ENCODE results near the gene NUMB.
"Not testable (repeated sequence)": the region's sequence is repeated elsewhere in the genome, so short reads cannot be mapped to it uniquely, and the experiment has no call there.

Gene NUMB

DNA sequence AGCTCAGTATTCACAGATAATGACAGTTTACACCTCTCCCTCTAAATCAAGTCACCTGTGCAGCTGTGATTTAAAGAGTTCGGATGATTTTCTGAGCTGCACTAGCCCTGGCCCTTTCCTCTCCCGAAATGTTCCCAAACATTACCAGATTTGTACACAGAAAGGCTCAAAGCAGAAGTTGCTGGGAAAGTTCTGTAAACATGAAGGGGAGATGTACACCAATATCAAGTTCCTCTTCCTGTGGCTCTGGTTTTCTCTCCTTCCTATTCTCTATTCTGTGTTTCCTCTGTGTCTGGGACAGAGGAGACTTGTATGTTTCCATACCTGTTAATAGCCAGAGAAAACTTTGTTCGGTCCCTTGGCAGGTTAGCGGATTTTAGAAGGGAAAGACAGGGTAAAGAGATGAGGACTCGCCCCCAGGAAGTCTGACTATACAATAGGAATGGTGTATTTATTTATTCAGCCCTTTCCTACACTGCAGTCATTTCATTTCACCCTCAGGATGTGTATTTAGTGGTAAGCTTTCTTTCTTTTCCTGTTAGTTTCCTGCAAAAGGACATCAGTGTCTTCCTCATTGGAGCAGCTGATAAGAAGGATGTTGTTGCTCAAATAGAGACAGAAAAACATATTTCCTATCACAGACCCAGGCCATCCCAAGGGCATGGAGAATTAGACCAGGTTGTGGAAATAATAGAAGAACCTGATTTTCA is 7.6 kb upstream of the NUMB start:
- DNase-seq (ENCODE audit: low read depth) = no peak

DNA sequence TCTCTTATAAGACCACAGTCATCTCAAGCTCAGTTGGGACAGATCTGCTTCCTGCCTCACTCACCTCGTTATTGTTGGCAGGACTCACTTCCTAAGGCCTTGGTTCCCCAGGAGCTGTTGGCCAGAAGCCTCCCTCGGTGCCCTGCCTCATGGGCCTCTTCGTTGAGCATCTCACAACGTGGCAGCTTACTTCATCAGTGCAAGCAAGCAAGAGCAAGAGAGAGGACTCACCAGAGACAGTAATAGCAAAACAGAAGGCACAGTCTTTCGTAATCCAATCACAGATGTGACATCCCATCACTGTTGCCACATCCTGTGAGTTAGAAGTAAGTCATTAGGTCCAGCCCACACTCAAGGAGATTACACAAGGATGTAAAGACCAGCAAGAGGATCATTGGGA is 5.1 kb upstream of the NUMB start:
- no peak for DNase-seq (ENCODE audit: low read depth)

DNA sequence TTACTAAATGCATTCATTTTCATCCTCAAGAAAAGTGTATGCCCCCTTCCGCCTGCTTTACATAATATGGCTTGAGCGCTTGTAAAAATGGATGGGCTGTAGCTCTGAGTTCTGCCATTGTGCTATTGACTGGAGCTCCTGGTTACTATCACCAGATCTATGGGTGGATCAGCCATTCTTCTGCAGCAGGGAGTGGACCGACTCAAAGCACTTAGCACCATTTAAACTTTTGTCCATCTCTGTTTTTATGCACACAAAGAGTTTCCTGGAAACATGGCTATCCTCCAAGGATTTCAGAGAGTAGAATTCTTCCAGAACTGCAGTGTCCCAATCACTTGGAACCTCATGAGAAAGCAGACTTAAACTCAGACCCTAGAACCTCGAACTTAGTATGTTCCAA is 4.5 kb upstream of the NUMB start:
- no peak for DNase-seq (ENCODE audit: low read depth)

DNA sequence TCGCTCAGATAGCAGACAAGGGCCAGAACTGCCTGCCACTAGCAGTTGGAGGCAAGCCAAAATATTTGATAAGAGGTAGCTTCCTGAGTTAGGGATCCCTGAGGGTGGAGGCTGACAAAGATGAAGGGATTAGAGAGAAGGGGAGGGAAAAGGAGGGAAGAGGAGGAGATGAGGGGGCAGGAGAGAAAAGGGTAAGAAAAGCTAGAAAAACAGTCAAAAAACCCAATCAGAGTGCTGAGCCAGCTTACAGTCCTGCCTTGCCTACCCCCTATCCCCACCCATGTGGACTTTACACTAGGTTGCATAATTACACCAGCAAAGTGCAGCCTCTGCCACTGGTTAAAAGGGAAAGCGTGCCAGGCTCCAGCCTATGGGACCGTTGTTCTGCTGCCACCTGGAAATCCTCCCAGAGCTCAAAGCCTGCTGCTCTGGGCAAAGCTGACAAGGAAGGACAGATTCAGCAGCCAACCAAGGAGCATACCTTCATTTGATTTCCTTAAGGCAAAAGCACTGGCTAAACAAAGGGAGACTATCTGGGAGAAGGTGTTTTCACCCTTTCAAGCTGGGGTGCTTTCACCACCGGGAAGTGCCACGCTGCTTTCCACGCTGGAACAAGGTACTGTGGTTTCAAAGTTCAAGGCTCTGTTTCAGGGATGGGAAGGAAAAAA is 3.8 kb upstream of the NUMB start:
- no peak for DNase-seq (ENCODE audit: low read depth)

DNA sequence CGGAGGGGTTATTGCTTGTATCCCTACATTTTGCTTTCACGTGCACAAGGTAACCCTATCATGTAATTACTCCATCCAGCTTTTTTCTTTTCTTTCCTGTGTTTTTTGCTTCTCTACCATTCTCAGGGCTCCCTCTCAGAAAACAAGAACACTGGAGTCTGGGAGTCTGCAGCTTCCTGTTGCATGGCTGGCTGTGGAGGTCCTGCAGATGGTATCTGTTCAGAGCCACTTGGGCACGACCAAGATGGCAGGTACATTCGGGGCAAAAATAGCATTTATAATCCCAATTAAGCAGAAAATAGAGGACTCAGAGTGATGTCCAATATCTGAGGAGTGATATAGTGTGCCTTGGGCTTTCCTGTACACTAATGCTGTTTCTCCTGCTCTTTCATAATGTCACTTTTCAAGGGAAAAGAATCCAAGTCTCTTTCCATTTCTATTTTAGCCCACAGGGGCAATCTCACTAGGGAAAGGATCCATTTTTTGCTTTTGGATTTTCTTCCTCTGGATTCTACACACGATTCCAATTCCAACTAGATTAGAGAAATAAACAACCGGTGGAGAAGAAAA is 3.2 kb upstream of the NUMB start:
- no peak for DNase-seq (ENCODE audit: low read depth)

DNA sequence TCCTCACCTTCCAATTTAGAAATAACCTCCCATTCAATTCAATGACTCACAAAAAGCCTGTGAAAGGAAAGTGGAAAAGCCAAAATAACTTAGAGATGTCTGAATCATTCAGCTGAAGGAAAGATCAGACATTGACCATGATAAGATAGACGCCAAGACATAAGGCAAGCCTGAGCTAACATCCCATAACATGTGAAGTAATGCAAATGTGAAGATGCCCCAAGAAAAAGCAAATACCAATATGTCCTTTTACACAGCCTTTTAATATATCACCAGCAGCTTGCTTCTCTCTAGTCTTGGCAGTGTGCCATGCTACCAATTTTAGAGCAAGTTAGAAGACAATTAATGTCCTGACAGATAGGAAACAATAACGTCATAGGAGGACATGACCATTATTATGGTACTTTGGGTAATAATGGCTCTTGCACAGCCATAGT is 2.4 kb upstream of the NUMB start:
- DNase-seq (ENCODE audit: low read depth) = no peak

DNA sequence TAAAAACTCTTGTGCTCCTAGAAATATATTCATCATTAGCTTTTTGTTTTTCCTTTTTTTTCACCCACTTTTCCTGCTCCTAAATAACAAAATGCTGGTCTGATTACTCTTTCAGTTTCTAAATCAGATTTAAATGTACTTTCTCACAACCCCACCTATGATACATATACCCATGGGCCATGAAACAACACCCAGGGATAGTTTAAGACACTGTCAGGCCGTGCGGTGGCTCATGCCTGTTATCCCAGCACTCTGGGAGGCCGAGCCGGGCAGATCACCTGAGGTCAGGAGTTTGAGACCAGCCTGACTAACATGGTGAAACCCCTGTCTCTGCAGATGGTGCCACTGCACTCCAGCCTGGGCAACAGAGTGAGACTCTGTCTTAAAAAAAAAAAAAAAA is 1.6 kb upstream of the NUMB start:
- DNase-seq (ENCODE audit: low read depth) = no peak

DNA sequence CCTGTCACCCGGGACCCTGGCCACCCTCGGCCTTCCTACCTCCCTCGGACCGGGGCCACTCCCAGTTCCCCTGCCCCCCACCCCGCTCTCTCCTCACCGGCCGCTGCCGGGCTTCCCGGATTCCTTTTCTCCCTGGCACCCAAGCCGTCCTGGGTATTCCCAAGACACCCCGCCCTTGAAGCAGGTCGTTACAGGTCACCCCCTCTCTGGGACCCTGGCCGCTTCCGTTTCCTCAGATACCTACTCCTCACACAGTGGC is 493 bp downstream of the NUMB start:
- no peak for DNase-seq (ENCODE audit: low read depth)

DNA sequence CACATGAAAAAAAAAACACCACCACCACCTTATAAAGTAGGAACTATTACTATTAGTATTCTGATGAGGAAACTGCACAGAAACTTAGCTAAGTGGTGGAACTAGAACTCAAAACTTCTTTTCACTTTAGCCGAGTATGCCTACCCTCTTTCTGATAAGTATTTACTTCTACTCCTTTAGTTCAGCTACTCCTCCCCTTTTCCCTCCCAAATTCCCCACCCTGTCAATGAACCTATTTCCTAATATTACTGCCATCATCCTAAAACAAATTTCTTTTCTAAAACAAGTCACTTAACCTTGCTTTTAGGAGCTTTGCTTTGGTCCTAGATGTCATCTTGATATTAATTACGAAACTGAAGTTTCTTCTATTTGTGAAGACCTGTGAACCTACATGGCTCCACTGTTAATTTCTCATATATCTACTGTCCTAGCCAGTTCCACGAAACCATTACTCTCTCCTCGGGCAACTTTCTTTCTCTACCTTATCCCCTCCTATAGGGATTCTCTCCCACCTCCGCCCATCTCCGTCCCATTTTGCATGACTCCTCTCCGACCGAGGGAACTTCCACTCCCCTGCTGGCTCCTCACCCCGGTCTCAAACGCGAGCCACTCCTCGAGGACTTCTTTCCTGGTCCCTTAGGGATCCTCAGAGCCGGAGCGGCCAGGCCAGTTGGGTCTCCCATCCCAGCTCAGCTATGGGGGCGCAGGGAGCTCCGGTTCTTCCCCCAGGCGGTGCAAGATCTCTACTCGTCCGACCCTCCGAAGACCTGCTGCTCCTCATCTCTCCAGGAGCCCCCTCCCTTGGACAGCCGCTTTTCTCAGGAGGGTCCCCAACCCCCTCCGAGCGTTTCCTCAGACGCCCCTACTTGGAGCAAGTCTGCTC is 1.1 kb downstream of the NUMB start:
- DNase-seq (ENCODE audit: low read depth) = no peak

DNA sequence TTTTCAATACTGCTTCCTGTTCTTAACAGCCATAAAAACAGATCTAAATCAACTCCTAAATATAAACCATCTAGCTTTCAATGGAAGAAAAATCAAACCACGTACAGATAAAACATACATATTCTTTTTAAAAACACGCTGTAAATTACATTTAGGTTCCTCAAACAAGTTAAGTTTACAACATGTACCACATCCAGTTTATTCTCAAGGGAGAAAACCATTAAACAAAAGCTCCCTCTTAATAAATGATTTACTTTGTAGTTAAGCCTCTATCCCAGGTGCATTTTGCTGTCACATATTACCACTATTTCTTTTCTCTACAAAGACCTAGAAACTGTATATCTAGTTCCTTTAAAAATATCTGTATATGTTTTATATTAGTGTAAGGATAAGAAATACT is 3.1 kb downstream of the NUMB start:
- DNase-seq (ENCODE audit: low read depth) = no peak

DNA sequence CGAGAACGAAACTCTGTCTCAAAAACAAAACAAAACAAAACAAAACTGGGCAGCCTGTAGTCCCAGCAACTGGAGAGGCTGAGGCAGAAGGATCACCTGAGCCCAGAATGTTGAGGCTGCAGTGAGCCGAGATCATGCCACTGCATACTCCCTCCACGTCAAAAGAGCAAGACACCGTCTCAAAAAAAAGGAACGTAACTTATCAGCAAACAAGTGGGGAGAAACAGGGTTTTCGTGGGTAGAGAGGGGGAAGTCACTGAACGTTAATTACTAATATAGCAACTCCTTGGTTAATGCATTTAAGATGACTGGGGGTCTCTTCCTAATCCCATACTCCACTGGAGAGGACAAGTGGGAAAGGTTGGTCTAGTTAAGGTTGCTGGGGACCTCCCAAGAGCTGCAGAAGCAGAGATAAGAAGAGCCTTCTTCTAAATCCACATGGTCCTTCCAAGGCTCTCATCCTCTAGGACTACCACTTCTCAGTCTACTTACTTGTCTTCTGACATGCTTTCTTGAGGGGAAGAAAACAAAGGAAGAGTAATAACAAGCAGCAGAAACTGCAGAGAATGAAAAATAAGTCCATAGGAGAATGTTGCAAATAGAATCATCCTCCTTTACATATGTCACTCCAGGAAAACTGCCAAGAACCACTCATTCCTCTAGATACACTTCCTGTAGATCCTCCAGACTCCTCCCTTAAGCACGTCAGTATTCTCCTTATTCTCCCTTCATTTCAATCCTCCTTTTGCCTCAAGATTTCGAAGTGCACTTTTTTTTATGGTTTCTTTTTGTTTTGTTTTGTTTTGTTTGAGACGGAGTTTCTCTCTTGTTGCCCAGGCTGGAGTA is 5.8 kb downstream of the NUMB start:
- no peak for DNase-seq (ENCODE audit: low read depth)

DNA sequence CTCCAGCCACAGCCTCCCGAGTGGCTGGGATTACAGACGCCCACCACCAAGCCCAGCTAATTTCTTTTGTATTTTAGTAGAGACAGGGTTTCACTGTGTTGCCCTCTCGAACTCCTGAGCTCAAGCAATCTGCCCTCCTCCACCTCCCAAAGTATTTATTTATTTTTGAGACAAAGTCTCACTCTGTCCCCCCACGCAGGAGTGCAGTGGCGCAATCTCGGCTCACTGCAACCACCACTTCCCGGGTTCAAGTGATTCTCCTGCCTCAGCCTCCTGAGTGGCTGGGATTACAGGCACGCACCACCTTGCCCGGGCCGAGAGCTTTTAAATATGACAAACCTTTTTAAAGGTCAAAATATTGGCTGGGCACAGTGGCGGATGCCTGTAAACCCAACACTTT is 14.6 kb downstream of the NUMB start:
- no peak for DNase-seq (ENCODE audit: low read depth)

DNA sequence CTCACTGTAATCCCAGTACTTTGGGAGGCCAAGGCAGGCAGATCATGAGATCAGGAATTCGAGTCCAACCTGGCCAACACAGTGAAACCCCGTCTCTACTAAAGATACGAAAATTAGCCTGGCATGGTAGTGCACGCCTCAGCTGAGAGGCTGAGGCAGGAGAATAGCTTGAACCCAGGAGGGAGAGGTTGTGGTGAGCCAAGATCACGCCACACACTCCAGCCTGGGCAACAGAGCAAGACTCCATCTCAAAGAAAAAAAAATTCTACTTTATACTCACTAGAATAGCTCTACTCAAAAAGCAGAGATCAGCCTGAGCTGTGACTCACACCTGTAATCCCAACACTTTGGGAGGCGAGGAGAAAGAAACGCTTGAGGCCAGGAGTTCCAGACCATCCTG is 17.1 kb downstream of the NUMB start:
- DNase-seq (ENCODE audit: low read depth) = no peak

DNA sequence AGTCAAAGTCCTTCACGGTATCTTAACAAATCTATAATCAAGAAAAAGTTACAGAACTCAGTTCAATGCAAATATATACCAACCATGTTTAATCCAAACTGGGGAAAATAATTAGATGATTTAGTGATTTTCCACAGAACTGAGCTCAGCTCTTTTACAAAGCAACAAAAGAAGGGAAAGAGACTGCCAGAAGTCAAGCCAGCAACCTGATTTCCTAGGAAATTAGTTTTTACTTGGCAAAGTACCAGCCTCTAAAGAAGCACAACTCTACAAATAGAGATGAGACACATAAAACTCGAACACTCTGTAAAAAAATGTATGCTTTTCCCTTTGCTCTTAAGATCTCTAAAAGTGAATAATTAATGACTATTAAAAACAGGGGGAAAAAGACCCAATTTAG is 19.4 kb downstream of the NUMB start:
- no peak for DNase-seq (ENCODE audit: low read depth)

DNA sequence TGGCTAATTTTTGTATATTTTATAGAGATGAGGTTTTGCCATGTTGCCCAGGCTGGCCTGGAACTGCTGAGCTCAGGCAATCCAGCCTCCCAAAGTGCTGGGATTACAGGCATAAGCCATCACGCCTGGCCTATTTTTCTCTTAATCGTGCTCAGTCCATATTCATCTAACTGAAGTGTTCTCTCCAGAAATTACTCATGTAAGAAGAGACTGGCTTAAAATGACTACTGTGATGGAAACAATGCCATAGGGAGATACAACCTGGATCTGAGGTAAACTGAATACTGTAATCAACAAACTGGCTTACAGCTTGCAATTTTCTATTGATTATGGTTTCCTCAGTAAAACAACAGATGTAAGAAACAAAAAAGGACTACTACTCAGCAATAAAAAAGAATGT is 21.1 kb downstream of the NUMB start:
- DNase-seq (ENCODE audit: low read depth) = no peak

DNA sequence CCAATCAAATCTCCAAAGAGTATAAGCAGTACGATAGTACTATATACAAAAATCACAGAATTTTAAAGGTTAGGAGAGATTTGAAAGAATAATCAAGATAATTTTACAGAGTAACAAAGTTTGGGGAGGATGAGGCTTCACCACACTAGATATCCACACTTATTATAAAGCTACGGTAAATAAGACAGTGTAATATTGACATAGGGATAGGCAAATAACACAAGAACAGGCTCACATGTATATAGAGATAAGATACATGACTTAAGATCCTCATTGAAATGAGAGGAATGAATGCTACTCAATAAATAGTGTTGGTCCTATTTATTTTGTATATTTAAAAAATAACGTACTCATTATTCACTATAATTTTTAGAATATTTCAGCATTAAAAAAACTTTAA is 26.2 kb downstream of the NUMB start:
- DNase-seq (ENCODE audit: low read depth) = no peak

DNA sequence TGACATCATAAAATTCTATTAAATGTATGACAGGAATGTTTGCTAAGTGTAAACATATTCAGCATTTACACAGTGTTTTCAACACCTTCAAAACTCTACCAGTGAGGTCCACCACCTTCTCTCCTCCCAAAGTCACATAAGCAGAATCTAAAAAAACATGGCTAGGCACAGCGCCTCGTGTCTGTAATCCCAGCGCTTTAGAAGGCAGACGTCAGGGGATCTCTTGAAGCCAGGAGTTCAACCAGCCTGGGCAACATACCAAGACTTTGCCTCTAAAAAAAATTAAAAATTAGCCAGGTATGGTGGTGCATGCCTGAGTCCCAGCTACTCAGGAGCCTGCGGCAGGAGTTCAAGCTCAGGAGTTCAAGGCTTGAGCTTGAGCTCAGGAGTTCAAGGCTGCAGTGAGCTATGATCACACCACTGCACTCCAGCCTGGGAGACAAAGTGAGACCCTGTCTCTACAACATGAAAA is 30.0 kb downstream of the NUMB start:
- no peak for DNase-seq (ENCODE audit: low read depth)

DNA sequence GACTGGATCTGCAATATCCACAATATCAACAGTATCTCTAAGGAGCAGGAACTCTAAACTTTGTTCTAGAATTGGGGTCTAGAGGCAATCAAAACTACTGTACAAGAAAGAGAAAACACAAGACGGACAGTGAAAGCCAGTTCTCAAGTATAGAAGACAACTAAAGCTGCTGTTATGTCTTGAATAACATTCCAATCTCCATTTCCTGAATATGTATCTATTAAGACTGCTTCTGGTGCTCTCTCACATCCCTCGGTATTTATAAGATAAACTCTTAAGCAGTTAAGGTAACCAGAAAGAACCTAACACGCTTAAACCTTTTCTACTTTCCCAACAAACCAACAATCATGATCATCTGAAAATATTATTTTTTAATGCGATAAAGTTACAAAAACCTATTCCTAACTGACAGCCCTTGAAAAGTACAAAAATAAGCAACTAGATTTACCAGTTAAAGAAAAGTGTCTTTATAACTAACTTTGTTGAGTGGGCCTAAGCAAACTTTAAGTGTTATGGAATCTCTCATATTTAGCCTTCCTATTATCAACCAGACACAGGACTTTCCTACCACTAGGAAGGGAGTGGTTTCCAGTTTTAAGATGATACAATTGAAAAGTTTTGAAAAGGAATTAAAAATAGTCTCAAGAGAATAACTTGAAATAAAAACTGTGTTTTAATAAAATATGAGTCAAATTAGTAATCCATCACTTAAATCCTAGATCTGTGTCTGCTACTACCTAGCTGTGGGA is 30.7 kb downstream of the NUMB start:
- no peak for DNase-seq (ENCODE audit: low read depth)

DNA sequence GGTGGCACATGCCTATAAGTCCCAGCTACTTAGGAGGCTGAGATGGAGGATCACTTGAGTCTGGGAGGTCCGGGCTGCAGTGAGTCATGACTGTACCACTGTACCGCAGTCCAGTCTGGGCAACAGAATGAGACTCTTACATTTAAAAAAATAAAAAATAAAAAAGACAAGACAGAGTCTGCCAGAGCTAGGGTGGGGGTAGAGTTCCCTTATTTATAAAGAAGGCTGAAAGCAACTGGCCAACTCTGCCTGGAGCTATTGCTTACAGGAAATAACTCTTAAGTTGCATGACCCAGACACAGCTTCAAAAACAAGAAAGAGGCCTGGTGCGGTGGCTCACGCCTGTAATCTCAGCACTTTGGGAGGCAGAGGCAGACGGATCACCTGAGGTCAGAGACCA is 31.5 kb downstream of the NUMB start:
- no peak for DNase-seq (ENCODE audit: low read depth)

DNA sequence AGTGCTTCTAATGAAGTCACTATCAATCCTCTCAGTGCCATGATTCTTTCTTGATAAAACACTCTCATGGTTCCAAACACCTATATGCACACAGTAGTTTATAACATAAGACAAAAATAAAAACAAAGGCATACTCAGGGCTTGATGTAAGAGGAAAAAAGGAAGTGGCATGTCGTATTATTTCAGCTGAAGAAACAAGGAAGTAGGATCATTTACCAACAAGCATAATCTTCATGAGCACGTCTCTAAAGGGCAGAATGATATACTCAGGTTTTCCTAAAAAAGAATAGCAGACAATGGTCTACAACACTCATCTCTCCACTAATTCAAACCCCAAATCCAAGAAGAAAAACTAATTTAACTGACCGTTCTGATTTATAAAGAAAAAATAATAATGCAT is 33.9 kb downstream of the NUMB start:
- no peak for DNase-seq (ENCODE audit: low read depth)

DNA sequence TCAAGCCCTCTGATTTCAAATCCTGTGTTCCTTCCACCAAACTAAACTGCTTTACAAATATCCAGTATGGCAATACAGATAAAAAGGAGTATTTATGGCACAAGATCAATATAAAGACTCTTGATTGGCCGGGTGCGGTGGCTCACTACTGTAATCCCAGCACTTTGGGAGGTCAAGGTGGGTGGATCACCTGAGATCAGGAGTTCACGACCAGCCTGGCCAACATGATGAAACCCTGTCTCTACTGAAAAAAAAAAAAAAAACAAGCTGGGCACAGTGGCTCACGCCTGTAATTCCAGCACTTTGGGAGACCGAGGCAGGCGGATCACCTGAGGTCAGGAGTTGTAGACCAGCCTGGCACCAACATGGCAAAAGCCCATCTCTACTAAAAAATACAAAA is 35.3 kb downstream of the NUMB start:
- DNase-seq (ENCODE audit: low read depth) = not testable (repeated sequence)

Measured in T follicular helper cell (primary cell).